Keratinocyte (primary cell): ENCODE results near the gene RYR1. TPM values are rescaled to one million over a fixed set of nuclear protein-coding genes. Genes with fewer than 3 reads are reported as not detected.

Experiments used
- DNase-seq: peaks from one replicate; pipeline ENCODE4 v3.0.0-alpha.2; 2011; ENCODE audit warnings: low read depth, missing footprints, low spot score
- FAIRE-seq: peaks from 2 replicates; lab custom pipeline; 2011; peaks lifted over from hg19 to GRCh38; lab: Jason Lieb, UNC
- H2AFZ ChIP-seq: 2 replicates; pipeline ENCODE4 v1.6.0; 2012; ENCODE audit warnings: low read length, control low read depth, inconsistent platforms; ENCODE audit not compliant: control insufficient read depth
- H3K27ac ChIP-seq: 2 replicates; pipeline ENCODE4 v1.5.1; 2011; ENCODE audit warnings: low read length; ENCODE audit not compliant: control insufficient read depth, insufficient read depth
- H3K27me3 ChIP-seq: 3 replicates; pipeline ENCODE4 v1.6.0; 2011; ENCODE audit warnings: low read length; ENCODE audit not compliant: control insufficient read depth, insufficient read depth; ENCODE audit errors: extremely low read depth
- H3K36me3 ChIP-seq, 2 experiments: 2 replicates in 1 of 2; 3 replicates in 1 of 2; pipeline ENCODE4 v1.5.1; 2011; ENCODE audit warnings: low read length in 2 of 2, mild to moderate bottlenecking in 1 of 2; ENCODE audit not compliant: control insufficient read depth in 2 of 2, insufficient read depth in 2 of 2; ENCODE audit errors: extremely low read depth in 1 of 2
- H3K4me1 ChIP-seq: 3 replicates; pipeline ENCODE4 v1.5.1; 2011; ENCODE audit warnings: low read length; ENCODE audit not compliant: control insufficient read depth, insufficient read depth; ENCODE audit errors: extremely low read depth
- H3K4me2 ChIP-seq: 3 replicates; pipeline ENCODE4 v1.6.0; 2011; ENCODE audit warnings: low read depth, low read length; ENCODE audit not compliant: control insufficient read depth, insufficient read depth; ENCODE audit errors: extremely low read depth
- H3K4me3 ChIP-seq, 3 experiments: fragments of 200-600 bp in 1 of 3; sonication (generic) in 1 of 3; 2 replicates in 2 of 3; 3 replicates in 1 of 3; pipeline ENCODE4 v1.5.1; 2011 to 2016; ENCODE audit warnings: low read length in 3 of 3, mild to moderate bottlenecking in 3 of 3, control low read depth in 2 of 3, inconsistent platforms in 1 of 3, low read depth in 1 of 3, mixed read lengths in 1 of 3, mixed run types in 1 of 3, moderate library complexity in 1 of 3; ENCODE audit not compliant: control insufficient read depth in 2 of 3, insufficient read depth in 2 of 3; ENCODE audit errors: extremely low read depth in 1 of 3
- H3K79me2 ChIP-seq: 2 replicates; pipeline ENCODE4 v1.6.0; 2012; ENCODE audit warnings: low read length; ENCODE audit not compliant: control insufficient read depth, insufficient read depth
- H3K9ac ChIP-seq: 3 replicates; pipeline ENCODE4 v1.6.0; 2011; ENCODE audit warnings: low read length; ENCODE audit not compliant: control insufficient read depth, insufficient read depth; ENCODE audit errors: extremely low read depth
- H3K9me1 ChIP-seq: 3 replicates; pipeline ENCODE4 v1.6.0; 2011; ENCODE audit warnings: low read length; ENCODE audit not compliant: control insufficient read depth, insufficient read depth; ENCODE audit errors: extremely low read depth
- H3K9me3 ChIP-seq: 2 replicates; pipeline ENCODE4 v1.5.1; 2012; ENCODE audit warnings: low read depth, low read length; ENCODE audit not compliant: control insufficient read depth
- H4K20me1 ChIP-seq: 3 replicates; pipeline ENCODE4 v1.6.0; 2011; ENCODE audit warnings: low read length; ENCODE audit not compliant: control insufficient read depth, insufficient read depth; ENCODE audit errors: extremely low read depth
- EZH2 ChIP-seq: IDR thresholded peaks from one replicate; pipeline ENCODE4 v1.6.1; 2012; ENCODE audit warnings: inconsistent platforms, mild to moderate bottlenecking, low read length, moderate library complexity
- dilution Hi-C: fragments of 300-500 bp; cut with MboI; formaldehyde crosslinking; loops from one replicate; pipeline ENCODE4 v1.7.0; 2020; ENCODE audit warnings: low sequenced_read_pairs; ENCODE audit not compliant: extremely low pct_ligation_motif_present
- polyA plus RNA-seq, 5 experiments: library from polyadenylated mRNA; depleted of rRNA in 3 of 5; stranded (reverse) in 3 of 5; stranded (forward) in 1 of 5; unstranded in 1 of 5; fragments of >200 nt; gene quantifications; 1 replicate in 1 of 5; 2 replicates in 3 of 5; 3 replicates in 1 of 5; pipeline versions ENCODE4 v1.2.1 to v1.2.3, GENCODE V29; 2011 to 2012; ENCODE audit warnings: missing spikeins in 2 of 5, low read depth in 1 of 5, low replicate concordance in 1 of 5
- TF ChIP-seq, protein P1 (sequence below), 3 experiments: IDR thresholded peaks in 1 of 3; conservative IDR thresholded peaks in 1 of 3; optimal IDR thresholded peaks in 1 of 3; 2 replicates in 2 of 3; 3 replicates in 1 of 3; pipeline versions ENCODE3 to v1.5.1; 2011; ENCODE audit warnings: low read length in 3 of 3, mild to moderate bottlenecking in 3 of 3, moderate library complexity in 2 of 3, control low read depth in 1 of 3, inconsistent platforms in 1 of 3; ENCODE audit not compliant: insufficient read depth in 2 of 3; ENCODE audit errors: extremely low read depth in 1 of 3

Gene RYR1
- polyA plus RNA-seq, 1 donor (not counting 4 experiments of a cell fraction or from before 2014, with no cell fraction given), result 0.41 TPM

- no peak for TF ChIP-seq EZH2
- TF ChIP-seq, protein P1, sequence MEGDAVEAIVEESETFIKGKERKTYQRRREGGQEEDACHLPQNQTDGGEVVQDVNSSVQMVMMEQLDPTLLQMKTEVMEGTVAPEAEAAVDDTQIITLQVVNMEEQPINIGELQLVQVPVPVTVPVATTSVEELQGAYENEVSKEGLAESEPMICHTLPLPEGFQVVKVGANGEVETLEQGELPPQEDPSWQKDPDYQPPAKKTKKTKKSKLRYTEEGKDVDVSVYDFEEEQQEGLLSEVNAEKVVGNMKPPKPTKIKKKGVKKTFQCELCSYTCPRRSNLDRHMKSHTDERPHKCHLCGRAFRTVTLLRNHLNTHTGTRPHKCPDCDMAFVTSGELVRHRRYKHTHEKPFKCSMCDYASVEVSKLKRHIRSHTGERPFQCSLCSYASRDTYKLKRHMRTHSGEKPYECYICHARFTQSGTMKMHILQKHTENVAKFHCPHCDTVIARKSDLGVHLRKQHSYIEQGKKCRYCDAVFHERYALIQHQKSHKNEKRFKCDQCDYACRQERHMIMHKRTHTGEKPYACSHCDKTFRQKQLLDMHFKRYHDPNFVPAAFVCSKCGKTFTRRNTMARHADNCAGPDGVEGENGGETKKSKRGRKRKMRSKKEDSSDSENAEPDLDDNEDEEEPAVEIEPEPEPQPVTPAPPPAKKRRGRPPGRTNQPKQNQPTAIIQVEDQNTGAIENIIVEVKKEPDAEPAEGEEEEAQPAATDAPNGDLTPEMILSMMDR (optimal IDR thresholded peaks at IDR 0.05 in 1 of 3, IDR thresholded peaks at IDR 0.05 in 1 of 3, conservative IDR thresholded peaks at IDR 0.05 in 1 of 3; ENCODE audit: extremely low read depth in 1 of 3, insufficient read depth in 2 of 3, low read length in 3 of 3), result no peak
- peak overlapping the region; percentile 39 for H3K4me2 ChIP-seq
- no peaks in the 10 kb centered on the region for H3K79me2 ChIP-seq
- peak overlapping the region; percentile 40 for H2AFZ ChIP-seq
- no peaks in the 10 kb centered on the region for H3K4me1 ChIP-seq
- no peaks in the 10 kb centered on the region for H3K9me3 ChIP-seq
- DNase-seq, result no peak
- H3K9ac ChIP-seq, result no peak overlapping the region
- dilution Hi-C loops, result no loop called here
- peaks cover 5% of the 10 kb centered on the region for H3K27me3 ChIP-seq
- no peak for FAIRE-seq
- H3K4me3 ChIP-seq, result peak overlapping the region in 1 of 3 experiments; percentile 5
- H3K27ac ChIP-seq, result no peak overlapping the region
- H4K20me1 ChIP-seq, result no peaks in the 10 kb centered on the region
- no peaks in the 10 kb centered on the region for H3K36me3 ChIP-seq
- no peaks in the 10 kb centered on the region for H3K9me1 ChIP-seq
These were observed 162.8 kb downstream of the RYR1 start for GRCh38 chr19:38596057-38596981.

- no peak overlapping the region for H2AFZ ChIP-seq
- H3K4me1 ChIP-seq, result no peaks in the 10 kb centered on the region
- DNase-seq (no peak), FAIRE-seq (no peak)
- H3K36me3 ChIP-seq, result no peaks in the 10 kb centered on the region
- H3K27me3 ChIP-seq, result peaks cover 5% of the 10 kb centered on the region
- no peaks in the 10 kb centered on the region for H3K9me3 ChIP-seq
- H3K9me1 ChIP-seq, result no peaks in the 10 kb centered on the region
- no peak overlapping the region for H3K27ac ChIP-seq
- H3K4me2 ChIP-seq, result no peak overlapping the region
- dilution Hi-C loops, result no loop called here
- H4K20me1 ChIP-seq, result no peaks in the 10 kb centered on the region
- H3K4me3 ChIP-seq, result no peak overlapping the region
- TF ChIP-seq, protein P1 (optimal IDR thresholded peaks at IDR 0.05 in 1 of 3, IDR thresholded peaks at IDR 0.05 in 1 of 3, conservative IDR thresholded peaks at IDR 0.05 in 1 of 3; ENCODE audit: extremely low read depth in 1 of 3, insufficient read depth in 2 of 3, low read length in 3 of 3), result no peak
- no peak for TF ChIP-seq EZH2
- H3K9ac ChIP-seq, result no peak overlapping the region
- no peaks in the 10 kb centered on the region for H3K79me2 ChIP-seq
These were observed 163.6 kb downstream of the RYR1 start for GRCh38 chr19:38597075-38597474.
